ENCODE results near the gene FECH. TPM values are rescaled to one million over a fixed set of nuclear protein-coding genes. Genes with fewer than 3 reads are reported as not detected.

The FECH gene
- total RNA-seq, 1 experiment from 2014 or later: 24.1 TPM

DNA sequence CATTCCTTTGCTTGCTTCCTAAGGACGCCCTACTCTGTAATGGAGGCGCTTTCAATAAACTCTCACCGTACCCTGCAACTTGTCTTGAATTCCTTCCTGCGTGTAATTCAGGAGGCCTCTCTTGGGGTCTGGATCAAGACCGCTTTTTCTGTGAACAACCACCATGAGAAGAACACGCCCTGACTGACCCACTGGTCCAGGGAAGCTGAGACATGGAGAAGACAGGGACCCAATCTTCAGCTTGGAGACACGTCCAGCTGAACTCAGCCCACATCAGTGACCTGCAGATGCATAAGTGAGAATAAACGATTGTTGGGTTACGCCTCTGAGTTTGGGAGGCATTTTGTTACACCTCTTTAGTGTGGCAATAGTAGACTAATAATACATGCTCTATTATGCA is 42.9 kb upstream of the FECH start:
- H3K4me3 Mint-ChIP-seq: peak overlapping the region; percentile 89 to 94; a peak in 3 of 5 replicates
- no peak overlapping the region for H3K9ac ChIP-seq (ENCODE audit: extremely low read depth, insufficient read length, low read length)

More for the DNA sequence above, 42.9 kb upstream of the FECH start:
- Histone ChIP-seq H3K4me2 (ENCODE audit: insufficient read depth, insufficient read length, low read length) (no peak overlapping the region), H3K23ac (ENCODE audit: insufficient read length, low read depth, low read length) (no peak overlapping the region), H4K20me1 (ENCODE audit: control insufficient read depth, insufficient read depth, insufficient read length) (no peaks in the 10 kb centered on the region), H2AFZ (ENCODE audit: low read length) (no peak overlapping the region), H3K79me2 (ENCODE audit: insufficient read depth, low read length) (no peaks in the 10 kb centered on the region), H2BK20ac (ENCODE audit: low read depth, low read length, poor library complexity, severe bottlenecking) (no peak overlapping the region), H3K14ac (ENCODE audit: insufficient read depth, low read length) (no peak overlapping the region), H2BK15ac (ENCODE audit: low read depth, low read length) (no peak overlapping the region), H3K79me1 (ENCODE audit: insufficient read depth, low read depth, low read length, poor library complexity, severe bottlenecking) (no peaks in the 10 kb centered on the region), H3K56ac (ENCODE audit: insufficient read length, low read depth, low read length) (no peak overlapping the region), H2BK120ac (ENCODE audit: low read depth, low read length, poor library complexity, severe bottlenecking) (no peak overlapping the region), H3K4ac (ENCODE audit: low read depth, low read length) (no peak overlapping the region), H3K27me3 (ENCODE audit: insufficient read depth, low read length) (no peaks in the 10 kb centered on the region), H2AK5ac (ENCODE audit: insufficient read length, low read length) (no peak overlapping the region), H4K91ac (ENCODE audit: insufficient read length, low read depth, low read length) (no peak overlapping the region), H3T11ph (ENCODE audit: low read length) (no peak overlapping the region), H3K9me3 (ENCODE audit: control insufficient read depth, low read depth, low read length) (no peaks in the 10 kb centered on the region), H4K8ac (replicated peaks; ENCODE audit: insufficient read length, low read depth, low read length) (no peak overlapping the region), H3K4me1 (ENCODE audit: insufficient read depth, low read length) (no peaks in the 10 kb centered on the region; the same call in 1 of the 2 replicates), H4K5ac (ENCODE audit: insufficient read length, low read depth, low read length) (no peak overlapping the region), H3K27ac (ENCODE audit: insufficient read length, low read depth, low read length) (no peak overlapping the region), H2BK5ac (ENCODE audit: insufficient read length, low read length) (no peak overlapping the region), H2BK12ac (ENCODE audit: insufficient read length, low read depth, low read length) (no peak overlapping the region), H3K23me2 (ENCODE audit: insufficient read length, low read depth, low read length, poor library complexity, severe bottlenecking) (no peaks in the 10 kb centered on the region), H3K18ac (ENCODE audit: insufficient read length, low read depth, low read length) (no peak overlapping the region)
- TF ChIP-seq, protein P1, sequence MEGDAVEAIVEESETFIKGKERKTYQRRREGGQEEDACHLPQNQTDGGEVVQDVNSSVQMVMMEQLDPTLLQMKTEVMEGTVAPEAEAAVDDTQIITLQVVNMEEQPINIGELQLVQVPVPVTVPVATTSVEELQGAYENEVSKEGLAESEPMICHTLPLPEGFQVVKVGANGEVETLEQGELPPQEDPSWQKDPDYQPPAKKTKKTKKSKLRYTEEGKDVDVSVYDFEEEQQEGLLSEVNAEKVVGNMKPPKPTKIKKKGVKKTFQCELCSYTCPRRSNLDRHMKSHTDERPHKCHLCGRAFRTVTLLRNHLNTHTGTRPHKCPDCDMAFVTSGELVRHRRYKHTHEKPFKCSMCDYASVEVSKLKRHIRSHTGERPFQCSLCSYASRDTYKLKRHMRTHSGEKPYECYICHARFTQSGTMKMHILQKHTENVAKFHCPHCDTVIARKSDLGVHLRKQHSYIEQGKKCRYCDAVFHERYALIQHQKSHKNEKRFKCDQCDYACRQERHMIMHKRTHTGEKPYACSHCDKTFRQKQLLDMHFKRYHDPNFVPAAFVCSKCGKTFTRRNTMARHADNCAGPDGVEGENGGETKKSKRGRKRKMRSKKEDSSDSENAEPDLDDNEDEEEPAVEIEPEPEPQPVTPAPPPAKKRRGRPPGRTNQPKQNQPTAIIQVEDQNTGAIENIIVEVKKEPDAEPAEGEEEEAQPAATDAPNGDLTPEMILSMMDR (conservative IDR thresholded peaks at IDR 0.05): no peak
- Mint-ChIP-seq H3K9me3 (peaks cover 3 to 4% of the 10 kb centered on the region in 2 experiments; a peak in 3 of 5 replicates), H3K4me1 (peaks cover 9 to 13% of the 10 kb centered on the region in 2 experiments), H3K27me3 (ENCODE audit: low read depth) (no peaks in the 10 kb centered on the region), H3K36me3 (ENCODE audit: insufficient read depth in 1 of 3, low read depth in 3 of 3) (peaks cover 5 to 8% (median 5%) of the 10 kb centered on the region in 3 experiments), H3K27ac (no peak overlapping the region)
- WGBS (ENCODE audit: extremely low coverage, insufficient read length, low lambda C conversion rate): no CpG with 5 or more reads among the region's 9 CpGs
- DNase-seq: no peak

All from H9 (cell line).